Measurements from ENCODE around the gene BPIFB3. TPM values are rescaled to one million over a fixed set of nuclear protein-coding genes. Genes with fewer than 3 reads are reported as not detected.
A peak's percentile ranks its signal among the peaks of the same experiment; 100 is the strongest.

Gene BPIFB3
- total and polyA plus RNA-seq, 9 of the 15 experiments (the other 6 are each of a cell fraction or from before 2014, with no cell fraction given), result not detected

DNA sequence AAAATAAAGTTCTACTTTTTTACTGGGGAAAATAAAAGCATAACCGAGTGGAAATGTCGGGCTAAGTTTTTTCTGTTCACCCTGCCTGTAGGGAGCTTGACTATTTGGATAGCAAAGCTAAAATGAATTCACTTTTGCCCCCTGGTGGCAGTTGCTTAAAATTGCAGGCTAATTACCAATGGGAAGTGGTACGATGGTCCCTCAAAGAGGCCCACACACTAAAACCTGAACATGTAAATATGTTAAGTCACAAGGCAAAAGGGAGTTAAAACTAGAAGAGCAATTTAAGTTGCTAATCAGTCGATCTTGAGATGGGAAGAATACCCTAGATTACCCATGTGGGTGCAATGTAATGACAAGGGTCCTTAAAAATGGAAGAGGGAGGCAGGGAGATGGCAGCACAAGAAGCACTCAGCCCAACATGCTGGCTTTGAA is 48.6 kb upstream of the BPIFB3 start (continued):
- TF ChIP-seq, protein P1, sequence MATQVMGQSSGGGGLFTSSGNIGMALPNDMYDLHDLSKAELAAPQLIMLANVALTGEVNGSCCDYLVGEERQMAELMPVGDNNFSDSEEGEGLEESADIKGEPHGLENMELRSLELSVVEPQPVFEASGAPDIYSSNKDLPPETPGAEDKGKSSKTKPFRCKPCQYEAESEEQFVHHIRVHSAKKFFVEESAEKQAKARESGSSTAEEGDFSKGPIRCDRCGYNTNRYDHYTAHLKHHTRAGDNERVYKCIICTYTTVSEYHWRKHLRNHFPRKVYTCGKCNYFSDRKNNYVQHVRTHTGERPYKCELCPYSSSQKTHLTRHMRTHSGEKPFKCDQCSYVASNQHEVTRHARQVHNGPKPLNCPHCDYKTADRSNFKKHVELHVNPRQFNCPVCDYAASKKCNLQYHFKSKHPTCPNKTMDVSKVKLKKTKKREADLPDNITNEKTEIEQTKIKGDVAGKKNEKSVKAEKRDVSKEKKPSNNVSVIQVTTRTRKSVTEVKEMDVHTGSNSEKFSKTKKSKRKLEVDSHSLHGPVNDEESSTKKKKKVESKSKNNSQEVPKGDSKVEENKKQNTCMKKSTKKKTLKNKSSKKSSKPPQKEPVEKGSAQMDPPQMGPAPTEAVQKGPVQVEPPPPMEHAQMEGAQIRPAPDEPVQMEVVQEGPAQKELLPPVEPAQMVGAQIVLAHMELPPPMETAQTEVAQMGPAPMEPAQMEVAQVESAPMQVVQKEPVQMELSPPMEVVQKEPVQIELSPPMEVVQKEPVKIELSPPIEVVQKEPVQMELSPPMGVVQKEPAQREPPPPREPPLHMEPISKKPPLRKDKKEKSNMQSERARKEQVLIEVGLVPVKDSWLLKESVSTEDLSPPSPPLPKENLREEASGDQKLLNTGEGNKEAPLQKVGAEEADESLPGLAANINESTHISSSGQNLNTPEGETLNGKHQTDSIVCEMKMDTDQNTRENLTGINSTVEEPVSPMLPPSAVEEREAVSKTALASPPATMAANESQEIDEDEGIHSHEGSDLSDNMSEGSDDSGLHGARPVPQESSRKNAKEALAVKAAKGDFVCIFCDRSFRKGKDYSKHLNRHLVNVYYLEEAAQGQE (IDR thresholded peaks at IDR 0.05; ENCODE audit: borderline replicate concordance), result peak; percentile 21; the same call in 1 of the 2 replicates
- TF ChIP-seq, protein P1 (CRISPR knock-in tag; IDR thresholded peaks at IDR 0.05; ENCODE audit: low read depth), result no peak
- TF ChIP-seq MCM7 (IDR thresholded peaks at IDR 0.05), result no peak
